Measurements from ENCODE around the gene TMEM179B.
"Not testable (repeated sequence)": the region's sequence is repeated elsewhere in the genome, so short reads cannot be mapped to it uniquely, and the experiment has no call there.

TMEM179B gene

GRCh38 chr11:62805961-62806441 lies 18.8 kb downstream of the TMEM179B start:
- Histone ChIP-seq H3K27ac (ENCODE audit: low read depth in 2 of 2, low read length in 2 of 2) (peak overlapping the region in 1 of 2 donors; percentile 94), H3K9ac (ENCODE audit: low read depth in 1 of 2, low read length in 2 of 2) (peak overlapping the region; percentile 76 to 94), H3K36me3 (ENCODE audit: control insufficient read depth in 2 of 2, insufficient read depth in 2 of 2, low read length in 2 of 2) (peaks cover 19 to 26% of the 10 kb centered on the region in 2 donors), H3K4me3 (ENCODE audit: low read length in 2 of 2) (peak overlapping the region; percentile 88 to 92), H3K4me1 (ENCODE audit: control insufficient read depth in 2 of 2, insufficient read depth in 2 of 2, low read length in 2 of 2) (peaks cover 9 to 19% of the 10 kb centered on the region in 2 donors), H3K27me3 (ENCODE audit: control insufficient read depth in 2 of 2, insufficient read depth in 2 of 2, low read length in 2 of 2) (no peaks in the 10 kb centered on the region), H3K9me3 (ENCODE audit: control insufficient read depth in 2 of 2, low read length in 2 of 2) (no peaks in the 10 kb centered on the region)

DNA sequence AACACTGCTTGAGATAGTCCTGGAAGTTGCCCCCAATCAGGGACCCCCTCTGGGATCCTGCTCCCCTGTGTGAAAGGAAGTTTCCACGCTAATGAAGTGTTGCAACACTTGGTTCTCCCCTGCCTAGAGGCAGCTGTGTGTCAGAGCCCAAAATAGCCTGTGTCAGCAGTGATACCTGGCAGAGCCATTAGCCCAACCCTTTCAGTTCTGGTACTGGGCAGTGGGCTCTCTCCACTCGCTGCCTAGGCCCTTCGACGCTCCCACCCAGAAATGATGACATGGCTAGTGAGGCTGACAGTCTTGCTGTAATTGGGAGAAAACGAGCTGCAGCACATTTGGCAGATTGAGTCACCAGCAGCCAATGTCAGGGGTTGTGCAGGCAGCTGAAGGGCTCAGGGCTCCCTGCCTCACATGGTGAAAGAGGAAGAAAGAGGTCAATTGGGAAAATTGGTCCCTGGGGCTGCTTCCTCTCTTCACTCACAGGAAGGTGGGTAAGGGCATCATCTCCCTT lies 19.5 kb downstream of the TMEM179B start:
- Histone ChIP-seq H3K4me3 (ENCODE audit: low read length in 2 of 2) (no peak overlapping the region), H3K36me3 (ENCODE audit: control insufficient read depth in 2 of 2, insufficient read depth in 2 of 2, low read length in 2 of 2) (peaks cover 12 to 19% of the 10 kb centered on the region in 2 donors), H3K27ac (ENCODE audit: low read depth in 2 of 2, low read length in 2 of 2) (no peak overlapping the region), H3K4me1 (ENCODE audit: control insufficient read depth in 2 of 2, insufficient read depth in 2 of 2, low read length in 2 of 2) (peaks cover 9 to 19% of the 10 kb centered on the region in 2 donors), H3K27me3 (ENCODE audit: control insufficient read depth in 2 of 2, insufficient read depth in 2 of 2, low read length in 2 of 2) (no peaks in the 10 kb centered on the region), H3K9ac (ENCODE audit: low read depth in 1 of 2, low read length in 2 of 2) (no peak overlapping the region), H3K9me3 (ENCODE audit: control insufficient read depth in 2 of 2, low read length in 2 of 2) (no peaks in the 10 kb centered on the region)

DNA sequence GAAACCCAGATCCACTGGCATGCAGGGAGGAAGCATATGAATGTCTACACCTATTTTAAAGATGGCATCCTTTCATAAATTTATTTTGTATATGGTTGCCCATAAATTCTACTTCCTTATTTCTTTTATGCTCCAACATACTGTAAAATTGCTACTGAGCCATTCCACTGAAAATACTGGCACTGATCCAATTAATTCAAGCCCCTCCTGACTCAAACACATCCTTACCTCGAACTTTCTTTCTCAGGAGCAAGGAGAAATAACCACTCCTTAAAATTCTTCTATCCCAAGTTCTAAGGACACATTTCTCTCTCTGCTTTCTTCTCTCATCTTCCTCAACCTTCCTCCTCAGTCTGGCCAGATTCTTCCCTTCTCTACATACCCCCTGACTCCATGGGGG lies 23.5 kb downstream of the TMEM179B start:
- H3K4me3 ChIP-seq (ENCODE audit: low read length in 2 of 2): no peak overlapping the region
- H3K9me3 ChIP-seq (ENCODE audit: control insufficient read depth in 2 of 2, low read length in 2 of 2): no peaks in the 10 kb centered on the region
- peaks cover 2 to 6% of the 10 kb centered on the region in 2 donors for H3K36me3 ChIP-seq (ENCODE audit: control insufficient read depth in 2 of 2, insufficient read depth in 2 of 2, low read length in 2 of 2)
- H3K9ac ChIP-seq (ENCODE audit: low read depth in 1 of 2, low read length in 2 of 2): no peak overlapping the region
- peaks cover 0 to under 1% of the 10 kb centered on the region in 2 donors for H3K4me1 ChIP-seq (ENCODE audit: control insufficient read depth in 2 of 2, insufficient read depth in 2 of 2, low read length in 2 of 2)
- H3K27ac ChIP-seq (ENCODE audit: low read depth in 2 of 2, low read length in 2 of 2): no peak overlapping the region
- H3K27me3 ChIP-seq (ENCODE audit: control insufficient read depth in 2 of 2, insufficient read depth in 2 of 2, low read length in 2 of 2): no peaks in the 10 kb centered on the region

DNA sequence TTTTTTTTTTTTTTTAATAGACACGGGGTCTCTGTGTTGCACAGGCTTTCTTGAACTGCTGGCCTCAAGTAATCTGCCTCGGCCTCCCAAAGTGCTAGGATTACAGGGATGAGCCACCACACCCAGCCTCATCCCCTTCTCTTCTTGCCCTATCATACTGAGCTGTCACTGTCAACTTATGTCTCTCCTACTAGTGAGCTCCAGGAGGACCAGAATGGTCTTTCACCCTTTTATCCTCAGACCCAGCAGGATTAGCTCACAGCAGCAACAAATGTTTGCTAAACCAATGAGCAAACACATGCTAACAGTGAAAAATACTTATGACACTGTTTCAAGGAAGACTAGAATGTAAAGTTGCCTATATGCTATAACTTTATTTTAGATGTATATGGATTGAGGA lies 24.5 kb downstream of the TMEM179B start:
- Histone ChIP-seq H3K4me3 (ENCODE audit: low read length in 2 of 2) (no peak overlapping the region), H3K9me3 (ENCODE audit: control insufficient read depth in 2 of 2, low read length in 2 of 2) (no peaks in the 10 kb centered on the region), H3K27me3 (ENCODE audit: control insufficient read depth in 2 of 2, insufficient read depth in 2 of 2, low read length in 2 of 2) (no peaks in the 10 kb centered on the region), H3K27ac (ENCODE audit: low read depth in 2 of 2, low read length in 2 of 2) (no peak overlapping the region), H3K4me1 (ENCODE audit: control insufficient read depth in 2 of 2, insufficient read depth in 2 of 2, low read length in 2 of 2) (no peaks in the 10 kb centered on the region), H3K36me3 (ENCODE audit: control insufficient read depth in 2 of 2, insufficient read depth in 2 of 2, low read length in 2 of 2) (peaks cover 2 to 9% of the 10 kb centered on the region in 2 donors), H3K9ac (ENCODE audit: low read depth in 1 of 2, low read length in 2 of 2) (no peak overlapping the region)

- H3K36me3 ChIP-seq (ENCODE audit: control insufficient read depth in 2 of 2, insufficient read depth in 2 of 2, low read length in 2 of 2): peaks cover 18 to 22% of the 10 kb centered on the region in 2 donors
- H3K9ac ChIP-seq (ENCODE audit: low read depth in 1 of 2, low read length in 2 of 2): no peak overlapping the region
- no peak overlapping the region for H3K4me3 ChIP-seq (ENCODE audit: low read length in 2 of 2)
- H3K27me3 ChIP-seq (ENCODE audit: control insufficient read depth in 2 of 2, insufficient read depth in 2 of 2, low read length in 2 of 2): no peaks in the 10 kb centered on the region
- H3K4me1 ChIP-seq (ENCODE audit: control insufficient read depth in 2 of 2, insufficient read depth in 2 of 2, low read length in 2 of 2): no peaks in the 10 kb centered on the region
- H3K9me3 ChIP-seq (ENCODE audit: control insufficient read depth in 2 of 2, low read length in 2 of 2): no peaks in the 10 kb centered on the region
- no peak overlapping the region for H3K27ac ChIP-seq (ENCODE audit: low read depth in 2 of 2, low read length in 2 of 2)
Measured at GRCh38 chr11:62816557-62816956, 29.4 kb downstream of the TMEM179B start.

DNA sequence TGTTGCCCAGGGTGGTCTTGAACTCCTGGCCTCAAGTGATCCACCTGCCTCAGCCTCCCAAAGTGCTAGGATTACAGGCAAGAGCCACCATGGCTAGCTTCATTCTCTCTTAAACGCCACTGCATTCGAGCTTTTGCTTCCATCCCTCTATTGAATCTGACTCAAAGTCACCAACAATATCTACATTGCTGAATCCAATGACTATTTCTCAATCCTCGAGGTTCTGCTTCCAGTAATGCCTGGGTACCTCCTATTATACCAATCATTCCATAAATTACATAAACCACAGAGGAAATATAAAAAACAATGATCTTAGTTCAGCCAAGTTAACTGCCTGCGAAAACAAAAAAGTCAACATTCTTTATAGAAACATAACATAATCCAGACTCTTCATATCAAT lies 29.9 kb downstream of the TMEM179B start:
- Histone ChIP-seq H3K9ac (ENCODE audit: low read depth in 1 of 2, low read length in 2 of 2) (no peak overlapping the region), H3K27me3 (ENCODE audit: control insufficient read depth in 2 of 2, insufficient read depth in 2 of 2, low read length in 2 of 2) (no peaks in the 10 kb centered on the region), H3K4me3 (ENCODE audit: low read length in 2 of 2) (no peak overlapping the region), H3K9me3 (ENCODE audit: control insufficient read depth in 2 of 2, low read length in 2 of 2) (no peaks in the 10 kb centered on the region), H3K36me3 (ENCODE audit: control insufficient read depth in 2 of 2, insufficient read depth in 2 of 2, low read length in 2 of 2) (peaks cover 18 to 27% of the 10 kb centered on the region in 2 donors), H3K4me1 (ENCODE audit: control insufficient read depth in 2 of 2, insufficient read depth in 2 of 2, low read length in 2 of 2) (no peaks in the 10 kb centered on the region), H3K27ac (ENCODE audit: low read depth in 2 of 2, low read length in 2 of 2) (no peak overlapping the region)

DNA sequence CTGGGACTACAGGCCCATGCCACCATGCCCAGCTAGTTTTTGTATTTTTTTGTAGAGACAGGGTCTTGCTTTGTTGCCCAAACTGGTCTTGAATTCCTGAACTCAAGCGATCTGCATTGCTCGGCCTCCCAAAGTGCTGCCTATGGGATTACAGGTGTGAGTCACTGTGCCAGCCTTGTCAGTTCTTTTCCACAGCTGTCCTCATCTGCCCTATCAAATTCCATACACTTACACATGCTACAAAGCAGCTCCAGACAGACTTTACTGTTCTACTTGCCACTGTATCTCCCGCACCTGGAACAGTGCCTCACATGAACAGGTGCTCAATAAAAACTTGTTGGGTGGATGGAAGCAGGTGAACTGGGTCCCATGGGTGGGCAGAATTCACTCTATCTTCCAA lies 36.5 kb downstream of the TMEM179B start:
- peaks cover 61 to 70% of the 10 kb centered on the region in 2 donors for H3K36me3 ChIP-seq (ENCODE audit: control insufficient read depth in 2 of 2, insufficient read depth in 2 of 2, low read length in 2 of 2)
- H3K4me1 ChIP-seq (ENCODE audit: control insufficient read depth in 2 of 2, insufficient read depth in 2 of 2, low read length in 2 of 2): no peaks in the 10 kb centered on the region
- no peak overlapping the region for H3K27ac ChIP-seq (ENCODE audit: low read depth in 2 of 2, low read length in 2 of 2)
- H3K9me3 ChIP-seq (ENCODE audit: control insufficient read depth in 2 of 2, low read length in 2 of 2): no peaks in the 10 kb centered on the region
- H3K9ac ChIP-seq (ENCODE audit: low read depth in 1 of 2, low read length in 2 of 2): no peak overlapping the region
- no peaks in the 10 kb centered on the region for H3K27me3 ChIP-seq (ENCODE audit: control insufficient read depth in 2 of 2, insufficient read depth in 2 of 2, low read length in 2 of 2)
- no peak overlapping the region for H3K4me3 ChIP-seq (ENCODE audit: low read length in 2 of 2)

DNA sequence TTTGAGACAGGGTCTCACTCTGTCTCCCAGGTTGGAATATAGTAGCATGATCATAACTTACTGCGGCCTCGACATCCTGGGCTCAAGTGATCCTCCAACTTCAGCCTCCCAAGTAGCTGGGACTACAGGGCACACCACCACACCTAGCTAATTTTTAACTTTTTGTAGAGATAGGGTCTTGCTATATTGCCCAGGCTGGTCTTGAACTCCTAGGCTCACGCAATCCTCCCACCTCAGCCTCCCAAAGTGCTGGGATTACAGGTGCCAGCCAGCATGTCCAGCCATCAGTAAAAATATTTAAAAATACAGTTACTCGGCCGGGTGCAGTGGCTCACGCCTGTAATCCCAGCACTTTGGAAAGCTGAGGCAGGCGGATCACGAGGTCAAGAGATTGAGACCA lies 40.9 kb downstream of the TMEM179B start:
- H3K9ac ChIP-seq (ENCODE audit: low read depth in 1 of 2, low read length in 2 of 2); H3K4me3 ChIP-seq (ENCODE audit: low read length in 2 of 2); H3K9me3 ChIP-seq (ENCODE audit: control insufficient read depth in 2 of 2, low read length in 2 of 2); H3K27ac ChIP-seq (ENCODE audit: low read depth in 2 of 2, low read length in 2 of 2); H3K27me3 ChIP-seq (ENCODE audit: control insufficient read depth in 2 of 2, insufficient read depth in 2 of 2, low read length in 2 of 2): not testable (repeated sequence)
- Histone ChIP-seq H3K36me3 (ENCODE audit: control insufficient read depth in 2 of 2, insufficient read depth in 2 of 2, low read length in 2 of 2) (peaks cover 39 to 45% of the 10 kb centered on the region in 2 donors), H3K4me1 (ENCODE audit: control insufficient read depth in 2 of 2, insufficient read depth in 2 of 2, low read length in 2 of 2) (peaks cover 14 to 19% of the 10 kb centered on the region in 2 donors)

DNA sequence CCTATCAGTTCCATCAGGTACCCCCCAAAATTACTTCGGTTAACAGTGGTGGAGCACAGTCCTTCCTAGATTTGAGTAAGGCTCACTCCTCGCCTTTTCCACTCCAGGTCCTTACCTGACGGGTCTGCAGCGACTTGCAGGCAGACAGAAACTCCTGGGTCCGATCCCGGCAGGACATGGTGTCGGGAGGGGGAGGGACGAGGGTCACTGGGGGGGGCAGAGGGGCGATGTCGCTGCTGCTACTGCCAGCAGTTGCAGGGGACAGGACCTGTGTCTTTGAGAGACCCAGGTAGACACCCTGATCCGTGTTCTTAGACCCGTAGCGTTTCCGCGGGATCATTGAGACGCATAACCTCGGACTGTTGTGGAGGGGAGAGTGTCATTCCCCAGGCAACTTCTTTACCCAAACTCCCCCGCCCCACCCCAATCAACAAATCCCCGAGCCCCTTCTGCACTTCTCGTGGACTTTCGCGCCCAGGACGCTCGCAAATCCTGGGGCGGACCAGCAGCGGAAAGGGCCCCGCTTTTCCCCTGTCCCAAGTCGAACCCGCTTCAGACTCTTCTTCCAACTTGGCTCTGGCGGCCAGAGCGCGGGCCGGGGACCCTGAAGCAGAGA lies 43.8 kb downstream of the TMEM179B start:
- Histone ChIP-seq H3K9ac (ENCODE audit: low read depth in 1 of 2, low read length in 2 of 2) (peak overlapping the region; percentile 92 to 98), H3K9me3 (ENCODE audit: control insufficient read depth in 2 of 2, low read length in 2 of 2) (no peaks in the 10 kb centered on the region), H3K4me1 (ENCODE audit: control insufficient read depth in 2 of 2, insufficient read depth in 2 of 2, low read length in 2 of 2) (peaks cover 19 to 21% of the 10 kb centered on the region in 2 donors), H3K27ac (ENCODE audit: low read depth in 2 of 2, low read length in 2 of 2) (peak overlapping the region; percentile 99), H3K4me3 (ENCODE audit: low read length in 2 of 2) (peak overlapping the region; percentile 94 to 100), H3K36me3 (ENCODE audit: control insufficient read depth in 2 of 2, insufficient read depth in 2 of 2, low read length in 2 of 2) (peaks cover 28 to 34% of the 10 kb centered on the region in 2 donors), H3K27me3 (ENCODE audit: control insufficient read depth in 2 of 2, insufficient read depth in 2 of 2, low read length in 2 of 2) (no peaks in the 10 kb centered on the region)

- Histone ChIP-seq H3K9me3 (ENCODE audit: control insufficient read depth in 2 of 2, low read length in 2 of 2) (no peaks in the 10 kb centered on the region), H3K27me3 (ENCODE audit: control insufficient read depth in 2 of 2, insufficient read depth in 2 of 2, low read length in 2 of 2) (no peaks in the 10 kb centered on the region), H3K4me3 (ENCODE audit: low read length in 2 of 2) (peak within 1 kb of the TSS; percentile 94 to 100), H3K9ac (ENCODE audit: low read depth in 1 of 2, low read length in 2 of 2) (peak within 1 kb of the TSS; percentile 98), H3K4me1 (ENCODE audit: control insufficient read depth in 2 of 2, insufficient read depth in 2 of 2, low read length in 2 of 2) (peaks cover 19 to 21% of the 10 kb centered on the region in 2 donors), H3K27ac (ENCODE audit: low read depth in 2 of 2, low read length in 2 of 2) (peak within 1 kb of the TSS; percentile 99), H3K36me3 (ENCODE audit: control insufficient read depth in 2 of 2, insufficient read depth in 2 of 2, low read length in 2 of 2) (peaks cover 32 to 37% of the 10 kb centered on the region in 2 donors)
Measured at GRCh38 chr11:62831520-62832335, 44.5 kb downstream of the TMEM179B start, which contains the start of gene STX5. STX5 (minus strand) TSS chr11:62832051; CDS start chr11:62831243, 808 bp downstream.
